Activated CD8-positive, alpha-beta memory T cell treated with anti-CD3 and anti-CD28 coated beads for 36 hours (primary cell): Measurements from ENCODE around the gene FADS2. TPM values are rescaled to one million over a fixed set of nuclear protein-coding genes. Genes with fewer than 3 reads are reported as not detected.

Experiments
- CTCF ChIA-PET: fragments of 350-600 bp; sonication (Branson Sonifier 250); formaldehyde crosslinking; loops from one replicate; lab custom pipeline; 2021; ENCODE audit warnings: antibody characterized with exemption; lab: Charles Lee
- POLR2A ChIA-PET: fragments of 350-600 bp; sonication (Branson Sonifier 250); formaldehyde crosslinking; loops from one replicate; lab custom pipeline; 2021; ENCODE audit warnings: antibody characterized with exemption; lab: Charles Lee
- total RNA-seq, 2 experiments: library from RNA; stranded (reverse); gene quantifications; one replicate each; pipeline ENCODE4 v1.2.3, GENCODE V29; 2021

The FADS2 gene
- 10 to 100 TPM; 45.6 to 46.1 TPM for total RNA-seq

DNA sequence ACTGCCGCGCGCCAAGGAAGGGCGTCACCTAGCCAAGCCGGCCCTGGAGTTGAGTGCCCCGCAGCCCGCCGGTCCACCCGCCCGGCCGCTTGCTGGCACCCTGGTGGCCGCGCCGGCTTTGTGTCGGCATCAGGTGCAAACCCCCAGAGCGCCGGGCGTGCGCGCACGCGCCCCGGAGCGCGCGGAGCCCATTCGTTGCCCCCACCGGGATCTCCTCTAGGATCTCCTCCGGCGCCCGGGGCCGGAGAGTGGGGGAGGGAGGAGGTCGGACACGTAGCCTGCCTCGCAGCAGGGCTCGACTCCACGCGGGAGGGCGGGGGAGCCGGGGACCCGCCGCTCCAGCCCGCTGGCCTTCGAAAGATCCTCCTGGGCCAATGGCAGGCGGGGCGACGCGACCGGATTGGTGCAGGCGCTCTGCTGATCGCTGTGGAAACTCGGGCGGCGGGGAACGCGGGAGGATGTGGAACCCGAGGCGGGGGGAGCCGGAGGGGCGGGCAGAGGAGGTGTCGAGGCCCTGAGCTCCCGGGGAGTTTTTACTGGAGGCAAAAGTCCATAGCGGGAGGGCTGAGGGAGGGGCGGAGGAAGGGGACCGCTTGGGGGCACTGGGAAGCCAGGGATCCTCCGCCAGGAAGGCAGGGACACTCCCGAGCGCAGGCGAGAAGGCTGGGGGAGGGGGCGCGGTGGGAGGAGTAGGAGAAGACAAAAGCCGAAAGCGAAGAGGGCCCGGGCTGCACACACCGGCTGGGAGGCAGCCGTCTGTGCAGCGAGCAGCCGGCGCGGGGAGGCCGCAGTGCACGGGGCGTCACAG lies at the start of gene FADS2:
Gene FADS2, plus strand, starts transcription at position 730 of the 808 bp plus-strand sequence. CDS start 91 bp downstream, outside the sequence.
- CTCF ChIA-PET: interaction anchor here (1.5 to 2.1 kb wide), 2 partner anchors 30 to 285 kb away, joined by 4 to 9 read pairs; no protein-coding TSS in a partner anchor
- POLR2A ChIA-PET: interaction anchor here (1.5 to 1.6 kb wide), 2 partner anchors 13 to 63 kb away, joined by 3 to 5 read pairs; partner anchors contain the start of gene FADS3

DNA sequence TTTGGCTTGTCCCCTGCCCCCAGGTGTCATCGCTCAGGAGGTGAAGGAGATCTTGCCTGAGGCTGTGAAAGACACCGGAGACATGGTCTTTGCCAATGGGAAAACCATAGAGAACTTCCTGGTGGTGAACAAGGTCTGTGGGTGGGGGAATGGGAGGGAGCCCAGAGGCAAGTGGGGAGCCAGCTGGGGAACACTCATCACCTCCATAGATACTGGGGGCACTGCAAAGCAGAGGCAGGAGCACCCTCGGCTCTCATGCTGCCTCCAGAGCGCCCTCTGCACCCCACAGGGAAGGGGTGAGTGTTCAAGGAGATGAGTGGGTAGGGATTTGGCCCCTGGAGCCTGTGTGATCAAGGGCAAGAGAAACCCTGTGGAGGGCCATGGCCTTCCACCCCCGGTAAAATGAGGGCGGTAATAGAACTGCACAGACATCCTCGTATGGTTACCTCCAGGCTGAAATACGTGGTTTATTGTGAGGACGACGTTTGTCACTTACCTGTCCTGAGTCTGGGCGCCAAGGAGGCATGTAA lies 49.7 kb upstream of the FADS2 start:
- CTCF ChIA-PET: no interaction called here
- POLR2A ChIA-PET: no interaction called here

DNA sequence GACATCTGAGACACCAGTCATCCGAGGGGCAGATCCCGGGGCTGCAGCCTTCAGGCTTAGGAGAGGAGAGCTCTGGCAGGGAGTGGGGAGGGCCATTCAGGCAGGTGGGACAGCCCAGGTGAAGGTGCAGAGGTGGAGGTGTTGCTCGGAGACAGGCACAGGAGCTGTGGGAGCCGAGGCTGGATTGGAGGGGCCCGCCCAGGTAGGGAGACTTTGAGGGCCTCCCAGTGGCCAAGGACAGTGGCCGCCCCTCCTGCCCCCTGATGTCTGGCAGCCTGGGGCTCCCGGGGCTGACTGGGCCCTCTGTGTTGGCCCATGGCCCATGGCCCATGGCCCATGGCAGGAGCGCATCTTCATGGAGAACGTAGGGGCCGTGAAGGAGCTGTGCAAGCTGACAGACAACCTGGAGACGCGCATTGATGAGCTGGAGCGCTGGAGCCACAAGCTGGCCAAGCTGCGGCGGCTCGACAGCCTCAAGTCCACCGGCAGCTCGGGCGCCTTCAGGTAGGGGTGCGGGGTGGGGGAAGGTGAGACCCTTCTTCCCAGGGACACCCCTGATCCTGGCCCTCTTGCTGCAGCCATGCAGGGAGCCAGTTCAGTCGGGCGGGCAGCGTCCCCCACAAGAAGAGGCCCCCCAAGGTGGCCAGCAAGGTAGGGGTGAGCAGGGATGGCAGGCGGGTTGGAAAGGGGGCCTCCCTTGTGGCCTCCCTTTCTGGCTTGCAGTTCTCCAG lies 49.0 kb upstream of the FADS2 start:
- CTCF ChIA-PET: interaction anchor here (1.8 kb wide), 1 partner anchor 14 kb away, joined by 4 read pairs; the partner anchor contains the start of genes FEN1 and TMEM258
- POLR2A ChIA-PET: no interaction called here

DNA sequence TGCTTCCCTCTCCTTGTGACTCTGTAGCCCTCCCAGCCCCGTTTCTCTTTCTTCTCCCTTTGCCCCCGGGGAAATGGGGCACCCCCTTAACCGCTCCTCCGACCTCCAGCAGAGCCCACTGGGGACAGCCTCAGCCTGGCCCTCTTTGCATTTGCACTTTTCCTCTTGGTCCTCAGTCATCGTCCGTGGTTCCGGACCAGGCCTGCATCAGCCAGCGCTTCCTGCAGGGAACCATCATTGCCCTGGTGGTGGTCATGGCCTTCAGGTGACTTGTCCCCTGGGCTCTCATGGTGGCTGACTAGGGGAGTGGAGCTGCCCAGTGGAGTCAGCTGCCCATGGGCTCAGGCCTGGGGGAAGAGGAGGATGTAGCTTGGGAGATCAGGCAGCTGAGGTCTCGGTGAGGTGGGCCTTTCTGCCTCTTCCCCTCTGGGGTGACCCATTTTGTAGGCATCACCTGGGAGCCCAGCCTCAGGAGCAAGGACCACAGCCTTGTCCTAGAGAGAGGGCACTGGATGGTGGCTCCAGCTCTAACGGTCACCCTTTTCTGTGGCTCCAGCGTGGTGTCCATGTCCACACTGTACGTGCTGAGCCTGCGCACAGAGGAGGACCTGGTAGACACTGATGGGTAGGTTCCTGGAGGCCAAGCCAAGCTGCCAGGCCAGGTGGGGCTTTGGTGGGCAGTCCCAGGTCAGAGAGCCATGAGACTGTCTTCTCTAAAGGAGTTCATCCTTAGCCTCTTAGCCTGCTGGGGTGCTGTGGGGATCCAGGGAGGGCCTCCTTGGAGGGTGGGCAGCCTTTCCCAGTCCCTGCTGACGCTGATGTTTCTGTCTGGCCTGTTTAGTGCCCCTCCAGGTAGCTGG lies 48.2 kb upstream of the FADS2 start:
- ChIA-PET POLR2A (no interaction called here), CTCF (interaction anchor here (1.1 to 1.8 kb wide), 3 partner anchors 13 to 23 kb away, joined by 3 to 4 read pairs (median 3); partner anchors contain the start of genes FEN1 and TMEM258)

DNA sequence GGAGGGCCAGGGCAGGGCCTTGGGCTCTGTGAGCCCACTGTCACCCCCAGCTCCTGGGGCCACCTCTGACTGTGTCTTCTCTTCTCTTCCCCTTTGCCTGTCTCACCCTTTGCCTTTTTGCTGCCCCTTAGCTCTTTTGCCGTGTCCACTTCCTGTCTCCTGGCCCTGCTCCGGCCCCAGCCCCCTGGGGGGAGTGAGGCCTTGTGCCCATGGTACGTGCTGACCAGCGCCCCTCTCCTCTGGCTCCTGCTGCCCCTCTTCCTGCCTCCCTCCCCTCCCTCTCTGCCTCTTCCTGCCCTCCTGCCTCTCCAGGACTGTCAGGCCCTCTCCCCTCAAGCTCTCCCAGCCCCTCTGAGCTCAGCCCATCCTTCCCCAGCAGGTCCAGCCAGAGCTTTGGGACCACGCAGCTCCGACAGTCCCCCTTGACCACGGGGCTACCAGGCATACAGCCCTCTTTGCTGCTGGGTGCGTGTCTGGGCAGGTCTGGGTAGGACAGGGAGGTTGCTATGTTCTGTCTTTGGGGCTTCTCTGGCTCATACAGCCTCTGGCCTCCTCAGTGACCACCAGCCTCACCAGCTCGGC lies 47.4 kb upstream of the FADS2 start:
- ChIA-PET POLR2A (no interaction called here), CTCF (interaction anchor here (1.1 to 1.8 kb wide), 3 partner anchors 12 to 22 kb away, joined by 3 to 4 read pairs (median 3); partner anchors contain the start of genes FEN1 and TMEM258)

DNA sequence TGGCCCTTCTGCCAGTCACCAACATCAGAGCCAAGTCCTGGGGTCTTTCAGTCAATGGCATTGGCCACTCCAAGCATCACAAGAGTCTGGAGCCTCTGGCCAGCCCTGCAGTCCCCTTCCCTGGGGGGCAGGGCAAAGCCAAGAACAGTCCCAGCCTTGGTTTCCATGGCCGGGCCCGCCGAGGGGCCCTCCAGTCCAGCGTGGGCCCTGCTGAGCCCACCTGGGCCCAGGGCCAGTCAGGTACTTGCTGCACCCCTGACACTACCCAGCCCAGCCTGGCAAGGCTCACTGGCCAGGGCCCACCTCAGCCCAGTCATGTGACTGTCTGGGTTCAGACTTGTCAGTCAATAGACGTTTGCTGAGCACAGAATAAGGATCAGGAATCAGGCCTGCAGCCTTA lies 46.5 kb upstream of the FADS2 start:
- CTCF ChIA-PET: no interaction called here
- POLR2A ChIA-PET: no interaction called here

DNA sequence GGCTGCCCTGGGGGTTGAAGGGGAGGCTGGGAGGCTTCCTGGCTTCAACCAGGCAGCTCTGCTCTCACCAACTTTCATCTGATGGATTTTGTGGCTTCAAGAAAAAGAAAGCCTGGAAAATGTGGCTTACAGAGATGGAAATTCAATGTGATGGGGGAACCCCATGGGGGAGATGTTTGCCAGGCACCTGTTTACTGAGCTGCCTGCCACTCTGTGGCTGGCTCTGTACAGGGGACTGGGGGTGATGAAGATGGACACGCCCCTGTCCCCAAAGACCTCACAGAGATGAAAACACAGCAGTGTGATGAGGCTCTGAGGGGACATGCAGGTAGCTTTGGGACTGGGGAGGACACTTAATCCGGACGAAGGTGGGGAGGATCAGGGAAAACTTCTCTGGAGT lies 45.8 kb upstream of the FADS2 start:
- CTCF ChIA-PET: interaction anchor here (1.1 kb wide), 1 partner anchor 35 kb away, joined by 3 read pairs; no protein-coding TSS in a partner anchor
- POLR2A ChIA-PET: no interaction called here

DNA sequence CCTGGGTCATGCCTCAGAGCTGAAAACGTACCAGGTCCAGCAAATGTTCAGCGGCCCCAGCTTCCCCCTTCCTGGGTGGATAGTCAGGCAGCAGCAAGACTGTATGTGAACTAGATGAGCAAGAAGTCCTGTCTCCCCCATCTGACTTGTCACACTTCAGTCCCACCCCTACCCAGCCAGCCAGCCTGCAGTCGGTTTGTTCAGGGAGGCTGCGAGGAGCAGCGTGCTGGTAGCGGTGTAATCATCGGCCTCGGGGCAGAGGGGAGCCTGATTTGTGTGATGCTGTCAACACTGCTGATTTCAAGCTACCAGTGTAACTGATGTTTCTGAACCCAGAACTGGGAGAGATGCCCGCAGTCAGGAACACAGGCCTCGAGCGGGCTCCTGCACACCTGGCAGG lies 45.3 kb upstream of the FADS2 start:
- POLR2A ChIA-PET: no interaction called here

DNA sequence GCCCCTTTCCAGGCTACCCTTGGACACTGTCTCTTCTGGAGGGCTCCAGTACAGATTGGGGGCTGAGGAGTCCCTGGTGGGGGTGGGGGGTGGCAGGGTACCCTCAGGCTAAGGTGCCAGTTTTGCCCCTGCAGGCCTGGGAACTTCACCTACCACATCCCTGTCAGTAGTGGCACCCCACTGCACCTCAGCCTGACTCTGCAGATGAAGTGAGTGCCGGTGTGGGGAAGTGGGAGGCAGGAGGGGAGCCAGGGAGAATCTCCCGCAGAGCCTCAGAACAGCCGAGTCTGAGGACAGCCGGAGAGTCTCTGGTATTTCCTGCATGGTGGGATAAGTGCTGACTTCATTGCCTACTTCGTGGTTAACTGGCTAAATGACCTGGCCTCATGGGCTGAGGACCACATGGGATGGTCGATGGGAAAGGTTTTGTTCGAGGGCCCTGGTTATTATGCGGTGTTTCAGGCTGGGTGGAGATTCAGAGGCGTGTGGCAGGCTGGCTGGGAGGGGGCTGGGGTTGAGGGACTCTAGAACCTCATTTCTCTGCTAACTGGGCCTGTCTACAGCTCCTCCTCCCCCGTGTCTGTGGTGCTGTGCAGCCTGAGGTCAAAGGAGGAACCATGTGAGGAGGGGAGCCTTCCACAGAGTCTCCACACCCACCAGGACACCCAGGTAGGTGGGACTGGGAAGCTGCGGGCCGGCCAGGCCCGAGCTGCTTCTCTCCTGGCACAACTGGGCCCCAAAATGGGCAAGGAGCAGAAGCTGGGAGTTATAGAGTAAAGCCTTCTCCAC lies 44.2 kb upstream of the FADS2 start:
- CTCF ChIA-PET: no interaction called here
- POLR2A ChIA-PET: no interaction called here

More for the DNA sequence above, 45.3 kb upstream of the FADS2 start:
- CTCF ChIA-PET: interaction anchor here (1.1 kb wide), 1 partner anchor 35 kb away, joined by 3 read pairs; no protein-coding TSS in a partner anchor

DNA sequence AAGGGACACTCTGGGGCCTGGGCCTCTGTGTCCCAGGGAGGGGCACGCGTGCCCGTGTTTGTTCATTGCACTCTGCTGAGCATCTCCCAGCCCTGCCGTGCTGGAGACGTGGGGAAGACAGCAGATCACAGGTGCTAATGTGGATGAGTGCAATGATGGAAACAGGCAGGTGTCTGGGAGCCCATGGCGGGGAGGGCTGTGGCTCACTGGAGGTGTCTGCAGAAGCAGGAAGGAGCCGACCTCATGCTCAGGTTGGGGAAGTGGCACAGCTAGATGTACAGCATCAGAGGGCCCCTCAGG lies 43.6 kb upstream of the FADS2 start:
- POLR2A ChIA-PET: no interaction called here

DNA sequence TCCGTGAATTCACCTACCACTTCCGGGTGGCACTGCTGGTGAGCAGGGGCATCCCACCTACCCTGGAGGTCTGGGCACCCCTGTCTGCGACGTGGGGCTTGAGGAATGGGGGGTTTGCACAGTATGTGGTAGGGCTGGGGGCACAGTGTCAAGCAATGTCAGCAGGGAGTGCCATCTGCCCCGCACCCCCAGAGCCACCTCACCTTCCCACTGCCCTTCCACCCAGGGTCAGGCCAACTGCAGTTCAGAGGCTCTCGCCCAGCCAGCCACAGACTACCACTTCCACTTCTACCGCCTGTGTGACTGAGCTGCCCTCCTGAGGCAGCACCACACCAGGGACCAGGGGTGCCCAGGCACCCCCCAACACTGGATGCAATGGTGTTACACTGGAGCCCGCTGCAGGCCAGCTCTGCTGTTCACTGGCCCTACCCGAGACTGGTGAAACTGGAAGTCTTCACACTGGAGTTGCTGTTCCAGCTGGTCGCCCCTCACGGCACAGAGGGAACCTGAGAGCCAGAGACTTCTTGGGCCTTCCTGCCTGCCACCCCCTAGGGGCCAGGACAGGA lies 42.2 kb upstream of the FADS2 start:
- CTCF ChIA-PET: interaction anchor here (1.2 to 1.4 kb wide), 2 partner anchors 33 to 296 kb away, joined by 3 to 4 read pairs; no protein-coding TSS in a partner anchor
- POLR2A ChIA-PET: no interaction called here

More for the DNA sequence above, 43.6 kb upstream of the FADS2 start:
- CTCF ChIA-PET: no interaction called here

DNA sequence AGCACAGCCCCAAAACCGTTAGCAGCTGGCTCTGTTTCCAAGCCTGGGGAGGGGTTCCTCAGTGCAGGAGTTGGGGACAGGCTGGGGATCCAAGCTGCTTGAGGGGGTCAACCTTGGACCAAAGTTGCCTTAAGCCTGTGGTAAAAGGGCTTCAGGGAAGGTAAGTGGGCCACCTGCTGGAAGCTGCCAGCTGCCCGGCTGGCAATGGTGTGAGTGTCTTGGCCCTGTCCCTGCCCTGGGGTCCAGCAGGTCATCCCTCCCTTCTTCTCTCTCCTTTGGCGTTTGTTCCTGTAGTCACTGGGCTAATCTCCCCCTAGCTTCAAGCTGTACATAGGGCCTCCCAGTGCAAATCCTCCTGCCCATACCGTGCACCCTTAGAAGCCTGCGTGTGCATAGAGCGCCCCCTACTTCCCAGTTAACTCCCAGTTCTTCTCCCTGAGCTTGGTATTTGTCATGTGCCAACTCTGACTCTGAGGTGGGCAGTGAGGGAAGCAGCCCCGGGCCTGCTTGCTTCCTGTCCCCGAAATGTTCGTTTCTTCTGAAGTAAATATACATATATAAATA lies 40.1 kb upstream of the FADS2 start:
- ChIA-PET CTCF (interaction anchor here (1.4 kb wide), 1 partner anchor 39 kb away, joined by 5 read pairs; no protein-coding TSS in a partner anchor), POLR2A (interaction anchor here (0.6 kb wide), 1 partner anchor 844 kb away, joined by 3 read pairs; no protein-coding TSS in a partner anchor)

DNA sequence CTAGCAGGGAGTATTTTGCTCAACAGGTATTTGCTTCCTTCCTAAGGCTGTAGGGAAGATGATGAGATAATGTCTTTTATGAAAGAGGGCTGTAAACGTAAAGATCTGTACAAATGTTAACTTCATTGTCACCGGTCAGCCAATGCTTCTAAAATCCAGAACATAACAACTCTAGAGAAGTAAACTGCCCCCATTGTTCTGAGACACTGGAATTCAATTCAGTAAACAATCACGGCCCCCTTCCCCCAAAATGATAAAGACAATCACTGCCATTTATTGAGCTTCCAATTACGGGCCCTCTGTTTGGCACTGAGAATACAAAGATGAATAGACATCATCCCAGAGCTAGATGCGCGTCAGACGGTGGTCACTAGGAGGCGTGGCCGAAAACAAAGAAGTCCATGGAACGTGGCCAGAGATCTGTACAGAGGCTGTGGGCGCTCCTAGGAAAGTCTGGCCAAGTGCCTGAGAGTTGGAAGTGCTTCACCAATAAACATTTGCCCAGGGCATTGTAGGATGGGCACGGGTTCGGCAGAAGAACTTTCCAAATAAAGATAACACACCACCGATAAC lies 36.3 kb upstream of the FADS2 start:
- CTCF ChIA-PET: interaction anchor here (1.2 to 2.6 kb wide), 4 partner anchors 12 to 316 kb away, joined by 3 to 5 read pairs (median 4); no protein-coding TSS in a partner anchor
- POLR2A ChIA-PET: no interaction called here

DNA sequence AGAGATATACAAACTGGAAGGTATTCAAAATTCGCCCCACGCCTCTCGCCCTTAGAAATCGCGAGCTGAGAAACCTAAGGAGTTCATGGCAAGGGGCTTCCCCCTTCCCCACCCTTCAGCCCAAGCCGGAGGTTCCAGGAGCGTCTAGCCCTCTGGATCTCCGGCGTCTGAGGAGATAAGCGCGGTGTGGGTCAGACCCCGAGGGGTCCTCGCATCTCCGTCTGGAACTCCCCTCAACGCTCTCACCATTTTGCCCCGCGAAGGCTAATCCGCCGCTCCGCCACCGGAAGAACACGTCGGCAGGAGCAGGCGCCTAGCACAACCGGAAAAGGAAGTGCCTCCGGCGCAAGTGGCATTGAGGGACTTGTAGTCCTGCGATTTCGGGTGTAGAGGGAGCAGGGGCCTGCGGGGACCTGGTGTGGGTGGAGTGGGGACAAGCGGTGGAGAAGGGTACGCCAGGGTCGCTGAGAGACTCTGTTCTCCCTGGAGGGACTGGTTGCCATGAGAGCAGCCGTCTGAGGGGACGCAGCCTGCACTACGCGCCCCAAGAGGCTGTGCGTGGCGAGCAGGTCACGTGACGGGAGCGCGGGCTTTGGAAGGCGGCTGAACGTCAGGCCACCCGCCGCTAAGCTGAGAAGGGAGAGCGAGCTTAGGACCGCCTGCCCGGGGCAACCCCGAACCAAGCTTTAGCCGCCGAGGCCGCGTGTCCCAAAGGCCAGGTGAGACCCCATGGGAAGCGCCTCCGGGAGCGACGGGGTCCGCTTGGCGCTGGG lies 35.6 kb upstream of the FADS2 start, which contains the start of the genes FEN1 and TMEM258:
Gene FEN1, plus strand, starts transcription at position 602 of the 773 bp plus-strand sequence. CDS start 2,451 bp downstream, outside the sequence.
Gene TMEM258, minus strand, starts transcription at position 290 of the 773 bp plus-strand sequence. Its CDS starts 41 bp downstream, at position 249.
- CTCF ChIA-PET: interaction anchor here (1.2 to 2.6 kb wide), 6 partner anchors 13 to 316 kb away, joined by 3 to 7 read pairs (median 4); no protein-coding TSS in a partner anchor
- POLR2A ChIA-PET: interaction anchor here (0.6 to 1.2 kb wide), 3 partner anchors 23 to 174 kb away, joined by 3 to 6 read pairs (median 3); no protein-coding TSS in a partner anchor
